Panc1 (cell line): Measurements from ENCODE around the gene OXCT1. TPM values are rescaled to one million over a fixed set of nuclear protein-coding genes. Genes with fewer than 3 reads are reported as not detected.

Experiments
- ATAC-seq: fragments of 200-7000 bp; cut with Tn5 transposase; 2 replicates; pipeline ENCODE4 v1.9.1; 2020; ENCODE audit warnings: mild to moderate bottlenecking, moderate library complexity
- BruUV-seq: library from RNA; stranded (reverse); fragments of 400-500 nt; replicated peaks from 2 replicates; lab custom pipeline; 2021; lab: Mats Ljungman, UMichigan
- CTCF ChIA-PET: fragments of 300-600 bp; sonication (Branson Sonifier 250); formaldehyde crosslinking; loops from one replicate; lab custom pipeline; 2022; ENCODE audit warnings: antibody characterized with exemption; lab: Charles Lee
- POLR2A ChIA-PET: fragments of 300-600 bp; sonication (Branson Sonifier 250); formaldehyde crosslinking; loops from one replicate; lab custom pipeline; 2022; ENCODE audit warnings: antibody characterized with exemption; lab: Charles Lee
- DNase-seq: peaks from one replicate; pipeline ENCODE4 v3.0.0-alpha.2; 2010; ENCODE audit warnings: low read depth, low spot score
- H3K27ac ChIP-seq: 2 replicates; pipeline ENCODE4 v1.5.1; 2011; ENCODE audit warnings: mild to moderate bottlenecking, low read length, inconsistent platforms
- H3K27me3 ChIP-seq: fragments of 200-500 bp; sonication (Bioruptor generic); 2 replicates; pipeline ENCODE4 v1.6.0; 2014; ENCODE audit warnings: low read length, inconsistent platforms; ENCODE audit not compliant: control insufficient read depth, insufficient read depth
- H3K36me3 ChIP-seq: fragments of 200-500 bp; sonication (Bioruptor generic); 2 replicates; pipeline ENCODE4 v1.5.1; 2014; ENCODE audit warnings: inconsistent platforms, mild to moderate bottlenecking, low read length, moderate library complexity; ENCODE audit not compliant: control insufficient read depth, insufficient read depth
- H3K4me1 ChIP-seq: 2 replicates; pipeline ENCODE4 v1.5.1; 2011; ENCODE audit warnings: inconsistent platforms, mild to moderate bottlenecking, low read length, moderate library complexity; ENCODE audit not compliant: control insufficient read depth, insufficient read depth
- H3K4me3 ChIP-seq, 2 experiments: 2 replicates each; pipeline ENCODE4 v1.5.1; 2011 to 2012; ENCODE audit warnings: low read depth in 2 of 2, low read length in 2 of 2, mild to moderate bottlenecking in 2 of 2, inconsistent platforms in 1 of 2, moderate library complexity in 1 of 2
- H3K9me3 ChIP-seq: fragments of 200-500 bp; sonication (Bioruptor generic); 2 replicates; pipeline ENCODE4 v1.5.1; 2014; ENCODE audit warnings: low read depth, mild to moderate bottlenecking, inconsistent platforms, low read length, moderate library complexity; ENCODE audit not compliant: control insufficient read depth, insufficient read depth
- CTCF ChIP-seq: fragments of 450-650 bp; IDR thresholded peaks from 2 replicates; pipeline ENCODE4 v1.5.1; 2017; ENCODE audit warnings: mild to moderate bottlenecking
- POLR2AphosphoS5 ChIP-seq: IDR thresholded peaks from 2 replicates; pipeline ENCODE4 v1.6.1; 2012; ENCODE audit warnings: mild to moderate bottlenecking, low read depth, low read length, moderate library complexity
- SIN3A ChIP-seq: IDR thresholded peaks from 2 replicates; pipeline ENCODE4 v1.6.1; 2012; ENCODE audit warnings: low read depth, mild to moderate bottlenecking, low read length, moderate library complexity, borderline replicate concordance; ENCODE audit not compliant: insufficient read depth
- TCF7L2 ChIP-seq: IDR thresholded peaks from 2 replicates; pipeline ENCODE4 v1.6.1; 2011; ENCODE audit warnings: mild to moderate bottlenecking, low read depth, low read length, inconsistent platforms
- in situ Hi-C: cut with HindIII; loops from 2 replicates; pipeline ENCODE4 v1.10.0; 2016; ENCODE audit warnings: low sequenced_read_pairs, low pct_unique_long_range_greater_than_20kb
- intact Hi-C: fragments of 100-400 bp; cut with micrococcal nuclease; formaldehyde crosslinking; loops from one replicate; pipeline ENCODE4 v1.10.0; 2022; ENCODE audit not compliant: unreplicated experiment
- total RNA-seq: library from RNA; stranded (reverse); gene quantifications from one replicate; pipeline ENCODE4 v1.2.1, GENCODE V29; 2021; ENCODE audit not compliant: unreplicated experiment
- TF ChIP-seq, protein P1 (sequence below), 2 experiments: IDR thresholded peaks; 2 replicates each; pipeline ENCODE4 v1.6.1; 2011 to 2012; ENCODE audit warnings: low read depth in 2 of 2, control low read depth in 1 of 2, low read length in 1 of 2, mild to moderate bottlenecking in 1 of 2, moderate library complexity in 1 of 2; ENCODE audit not compliant: insufficient read depth in 1 of 2

The OXCT1 gene
- total RNA-seq, 1 experiment from 2014 or later: 10.5 TPM

DNA sequence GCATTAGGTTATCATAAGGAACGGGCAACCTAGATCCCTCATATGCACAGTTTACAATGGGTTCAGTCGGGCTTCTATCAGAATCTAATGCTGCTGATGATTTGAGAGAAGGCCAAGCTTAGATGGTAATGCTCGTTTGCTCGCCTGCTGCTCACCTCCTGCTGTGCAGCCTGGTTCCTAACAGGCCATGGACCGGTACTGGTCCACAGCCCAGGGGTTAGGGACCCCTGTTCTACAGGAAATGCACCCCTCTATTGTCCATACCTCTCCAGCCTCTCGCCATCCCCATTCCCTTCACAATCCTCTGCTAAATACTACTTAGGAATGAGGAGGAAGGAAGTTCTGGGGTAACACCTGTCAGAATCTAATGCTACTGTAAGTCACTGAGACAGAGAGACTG is 75.1 kb downstream of the OXCT1 start:
- Histone ChIP-seq H3K4me1 (no peaks in the 10 kb centered on the region; the same call in none of the 2 replicates), H3K27ac (no peak overlapping the region), H3K36me3 (no peaks in the 10 kb centered on the region), H3K9me3 (no peaks in the 10 kb centered on the region), H3K4me3 (no peak overlapping the region), H3K27me3 (no peaks in the 10 kb centered on the region)
- ATAC-seq (no peak), DNase-seq (no peak)
- POLR2A ChIA-PET: no interaction called here
- in situ Hi-C loops: no loop called here
- BruUV-seq: no TSS peak
- CTCF ChIA-PET: no interaction called here
- no peak for TF ChIP-seq POLR2AphosphoS5
- TF ChIP-seq SIN3A: no peak
- TF ChIP-seq TCF7L2: no peak
- TF ChIP-seq, protein P1, sequence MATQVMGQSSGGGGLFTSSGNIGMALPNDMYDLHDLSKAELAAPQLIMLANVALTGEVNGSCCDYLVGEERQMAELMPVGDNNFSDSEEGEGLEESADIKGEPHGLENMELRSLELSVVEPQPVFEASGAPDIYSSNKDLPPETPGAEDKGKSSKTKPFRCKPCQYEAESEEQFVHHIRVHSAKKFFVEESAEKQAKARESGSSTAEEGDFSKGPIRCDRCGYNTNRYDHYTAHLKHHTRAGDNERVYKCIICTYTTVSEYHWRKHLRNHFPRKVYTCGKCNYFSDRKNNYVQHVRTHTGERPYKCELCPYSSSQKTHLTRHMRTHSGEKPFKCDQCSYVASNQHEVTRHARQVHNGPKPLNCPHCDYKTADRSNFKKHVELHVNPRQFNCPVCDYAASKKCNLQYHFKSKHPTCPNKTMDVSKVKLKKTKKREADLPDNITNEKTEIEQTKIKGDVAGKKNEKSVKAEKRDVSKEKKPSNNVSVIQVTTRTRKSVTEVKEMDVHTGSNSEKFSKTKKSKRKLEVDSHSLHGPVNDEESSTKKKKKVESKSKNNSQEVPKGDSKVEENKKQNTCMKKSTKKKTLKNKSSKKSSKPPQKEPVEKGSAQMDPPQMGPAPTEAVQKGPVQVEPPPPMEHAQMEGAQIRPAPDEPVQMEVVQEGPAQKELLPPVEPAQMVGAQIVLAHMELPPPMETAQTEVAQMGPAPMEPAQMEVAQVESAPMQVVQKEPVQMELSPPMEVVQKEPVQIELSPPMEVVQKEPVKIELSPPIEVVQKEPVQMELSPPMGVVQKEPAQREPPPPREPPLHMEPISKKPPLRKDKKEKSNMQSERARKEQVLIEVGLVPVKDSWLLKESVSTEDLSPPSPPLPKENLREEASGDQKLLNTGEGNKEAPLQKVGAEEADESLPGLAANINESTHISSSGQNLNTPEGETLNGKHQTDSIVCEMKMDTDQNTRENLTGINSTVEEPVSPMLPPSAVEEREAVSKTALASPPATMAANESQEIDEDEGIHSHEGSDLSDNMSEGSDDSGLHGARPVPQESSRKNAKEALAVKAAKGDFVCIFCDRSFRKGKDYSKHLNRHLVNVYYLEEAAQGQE (IDR thresholded peaks at IDR 0.05; ENCODE audit: insufficient read depth in 1 of 2, low read depth in 2 of 2, low read length in 1 of 2): no peak
- no peak for TF ChIP-seq CTCF
- intact Hi-C loops: no loop called here

DNA sequence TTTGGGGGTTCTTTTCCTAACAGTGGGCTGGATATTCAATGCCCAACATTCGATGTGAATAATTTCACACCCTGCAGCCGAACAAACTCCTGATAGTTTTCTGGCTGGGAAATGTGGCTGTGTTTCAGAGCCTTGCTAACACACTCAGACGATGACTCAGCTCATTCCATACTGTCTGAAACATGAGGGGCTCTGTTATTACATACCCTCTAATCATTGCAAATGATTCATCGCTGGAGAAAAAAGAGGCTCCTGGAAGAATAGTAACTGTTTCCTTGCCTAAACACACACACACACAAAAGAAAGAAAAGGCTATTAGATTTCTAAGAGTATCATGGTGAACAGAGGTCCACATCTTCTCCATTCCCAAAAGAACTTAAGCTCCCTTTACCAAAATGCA is 75.8 kb downstream of the OXCT1 start:
- in situ Hi-C loops (no loop called here), intact Hi-C loops (no loop called here)
- ChIA-PET POLR2A (no interaction called here), CTCF (no interaction called here)
- Histone ChIP-seq H3K4me1 (no peaks in the 10 kb centered on the region; the same call in none of the 2 replicates), H3K4me3 (no peak overlapping the region), H3K27me3 (no peaks in the 10 kb centered on the region), H3K36me3 (no peaks in the 10 kb centered on the region), H3K27ac (no peak overlapping the region), H3K9me3 (no peaks in the 10 kb centered on the region)
- DNase-seq (no peak), ATAC-seq (peak; percentile 69; the same call in 1 of the 2 replicates)
- TF ChIP-seq SIN3A: no peak
- TF ChIP-seq POLR2AphosphoS5: no peak
- TF ChIP-seq, protein P1 (IDR thresholded peaks at IDR 0.05; ENCODE audit: insufficient read depth in 1 of 2, low read depth in 2 of 2, low read length in 1 of 2): no peak
- TF ChIP-seq CTCF: no peak
- TF ChIP-seq TCF7L2: no peak
- BruUV-seq: no TSS peak
